ENCODE data around the gene PAPSS1.

The PAPSS1 gene

GRCh38 chr4:107589269-107589668 lies 130.8 kb downstream of the PAPSS1 start:
- Histone ChIP-seq H2AFZ (ENCODE audit: insufficient read depth, low read length, poor library complexity) (no peak overlapping the region), H4K91ac (ENCODE audit: low read depth, low read length) (no peak overlapping the region), H4K12ac (ENCODE audit: low read depth, low read length) (no peak overlapping the region), H3K9ac (ENCODE audit: low read length) (no peak overlapping the region), H3K14ac (ENCODE audit: low read length) (no peak overlapping the region), H3K27ac (ENCODE audit: low read depth, low read length) (no peak overlapping the region), H4K8ac (ENCODE audit: low read depth, low read length) (no peak overlapping the region), H3K4me2 (ENCODE audit: low read length) (no peak overlapping the region), H3K18ac (ENCODE audit: low read length) (no peak overlapping the region), H3K27me3 (ENCODE audit: insufficient read depth, low read length) (no peaks in the 10 kb centered on the region), H2BK5ac (ENCODE audit: low read depth, low read length, poor library complexity) (no peak overlapping the region), H3K79me1 (ENCODE audit: low read length) (no peaks in the 10 kb centered on the region), H3K4ac (ENCODE audit: low read depth, low read length) (no peak overlapping the region), H2AK5ac (ENCODE audit: low read length) (no peak overlapping the region), H3K79me2 (ENCODE audit: control insufficient read depth, insufficient read depth, low read length, poor library complexity) (no peaks in the 10 kb centered on the region), H3K9me3 (ENCODE audit: insufficient read depth, low read depth, low read length) (peaks cover 6% of the 10 kb centered on the region), H2BK12ac (ENCODE audit: low read length) (no peak overlapping the region), H3K4me3 (ENCODE audit: low read depth, low read length) (no peak overlapping the region), H2BK120ac (ENCODE audit: insufficient read depth, low read length, poor library complexity) (no peak overlapping the region), H3K4me1 (ENCODE audit: control insufficient read depth in 1 of 2, insufficient read depth in 2 of 2, low read length in 2 of 2) (no peaks in the 10 kb centered on the region), H3K23ac (ENCODE audit: low read length) (no peak overlapping the region), H3K36me3 (ENCODE audit: control insufficient read depth in 1 of 2, insufficient read depth in 2 of 2, low read length in 2 of 2) (peaks cover 3% of the 10 kb centered on the region in 2 experiments)
- DNase-seq = no peak

- Histone ChIP-seq H3K9ac (ENCODE audit: low read length) (no peak overlapping the region), H2AK5ac (ENCODE audit: low read length) (no peak overlapping the region), H3K27me3 (ENCODE audit: insufficient read depth, low read length) (no peaks in the 10 kb centered on the region), H3K23ac (ENCODE audit: low read length) (no peak overlapping the region), H2AFZ (ENCODE audit: insufficient read depth, low read length, poor library complexity) (no peak overlapping the region), H4K91ac (ENCODE audit: low read depth, low read length) (no peak overlapping the region), H3K4me3 (ENCODE audit: low read depth, low read length) (no peak overlapping the region), H3K27ac (ENCODE audit: low read depth, low read length) (no peak overlapping the region), H3K9me3 (ENCODE audit: insufficient read depth, low read depth, low read length) (peaks cover 6% of the 10 kb centered on the region), H3K79me1 (ENCODE audit: low read length) (no peaks in the 10 kb centered on the region), H2BK5ac (ENCODE audit: low read depth, low read length, poor library complexity) (no peak overlapping the region), H3K4me2 (ENCODE audit: low read length) (no peak overlapping the region), H3K79me2 (ENCODE audit: control insufficient read depth, insufficient read depth, low read length, poor library complexity) (no peaks in the 10 kb centered on the region), H3K4me1 (ENCODE audit: control insufficient read depth in 1 of 2, insufficient read depth in 2 of 2, low read length in 2 of 2) (no peaks in the 10 kb centered on the region), H3K4ac (ENCODE audit: low read depth, low read length) (no peak overlapping the region), H3K18ac (ENCODE audit: low read length) (no peak overlapping the region), H2BK120ac (ENCODE audit: insufficient read depth, low read length, poor library complexity) (no peak overlapping the region), H4K12ac (ENCODE audit: low read depth, low read length) (no peak overlapping the region), H2BK12ac (ENCODE audit: low read length) (no peak overlapping the region), H3K36me3 (ENCODE audit: control insufficient read depth in 1 of 2, insufficient read depth in 2 of 2, low read length in 2 of 2) (peaks cover 3% of the 10 kb centered on the region in 2 experiments), H4K8ac (ENCODE audit: low read depth, low read length) (no peak overlapping the region), H3K14ac (ENCODE audit: low read length) (no peak overlapping the region)
- WGBS (ENCODE audit: extremely low coverage, insufficient coverage, insufficient read length) = no CpG with 5 or more reads among the region's 4 CpGs
- no peak for DNase-seq
Measured at GRCh38 chr4:107586371-107586770, 133.7 kb downstream of the PAPSS1 start.

- H3K18ac ChIP-seq (ENCODE audit: low read length) = no peak overlapping the region
- H2AFZ ChIP-seq (ENCODE audit: insufficient read depth, low read length, poor library complexity) = no peak overlapping the region
- no peaks in the 10 kb centered on the region for H3K79me1 ChIP-seq (ENCODE audit: low read length)
- H4K8ac ChIP-seq (ENCODE audit: low read depth, low read length) = no peak overlapping the region
- H4K12ac ChIP-seq (ENCODE audit: low read depth, low read length) = no peak overlapping the region
- no peak overlapping the region for H3K4me2 ChIP-seq (ENCODE audit: low read length)
- H4K91ac ChIP-seq (ENCODE audit: low read depth, low read length) = no peak overlapping the region
- no peak overlapping the region for H2BK120ac ChIP-seq (ENCODE audit: insufficient read depth, low read length, poor library complexity)
- H3K27ac ChIP-seq (ENCODE audit: low read depth, low read length) = no peak overlapping the region
- H3K27me3 ChIP-seq (ENCODE audit: insufficient read depth, low read length) = no peaks in the 10 kb centered on the region
- no peak overlapping the region for H2BK5ac ChIP-seq (ENCODE audit: low read depth, low read length, poor library complexity)
- no CpG with 5 or more reads among the region's 13 CpGs for WGBS (ENCODE audit: extremely low coverage, insufficient coverage, insufficient read length)
- no peaks in the 10 kb centered on the region for H3K4me1 ChIP-seq (ENCODE audit: control insufficient read depth in 1 of 2, insufficient read depth in 2 of 2, low read length in 2 of 2)
- no peak overlapping the region for H3K4ac ChIP-seq (ENCODE audit: low read depth, low read length)
- H3K9ac ChIP-seq (ENCODE audit: low read length) = no peak overlapping the region
- H2AK5ac ChIP-seq (ENCODE audit: low read length) = no peak overlapping the region
- no peaks in the 10 kb centered on the region for H3K36me3 ChIP-seq (ENCODE audit: control insufficient read depth in 1 of 2, insufficient read depth in 2 of 2, low read length in 2 of 2)
- peak; percentile 4 to 38 for DNase-seq
- H2BK12ac ChIP-seq (ENCODE audit: low read length) = no peak overlapping the region
- H3K23ac ChIP-seq (ENCODE audit: low read length) = no peak overlapping the region
- H3K14ac ChIP-seq (ENCODE audit: low read length) = no peak overlapping the region
- H3K79me2 ChIP-seq (ENCODE audit: control insufficient read depth, insufficient read depth, low read length, poor library complexity) = no peaks in the 10 kb centered on the region
- H3K4me3 ChIP-seq (ENCODE audit: low read depth, low read length) = no peak overlapping the region
- no peaks in the 10 kb centered on the region for H3K9me3 ChIP-seq (ENCODE audit: insufficient read depth, low read depth, low read length)
Measured at GRCh38 chr4:107579099-107579498, 140.9 kb downstream of the PAPSS1 start.

GRCh38 chr4:107578321-107578720 lies 141.7 kb downstream of the PAPSS1 start:
- Histone ChIP-seq H3K79me1 (ENCODE audit: low read length) (no peaks in the 10 kb centered on the region), H3K4me3 (ENCODE audit: low read depth, low read length) (no peak overlapping the region), H4K12ac (ENCODE audit: low read depth, low read length) (no peak overlapping the region), H3K23ac (ENCODE audit: low read length) (no peak overlapping the region), H2AFZ (ENCODE audit: insufficient read depth, low read length, poor library complexity) (no peak overlapping the region), H3K18ac (ENCODE audit: low read length) (no peak overlapping the region), H3K4ac (ENCODE audit: low read depth, low read length) (no peak overlapping the region), H4K91ac (ENCODE audit: low read depth, low read length) (no peak overlapping the region), H2BK12ac (ENCODE audit: low read length) (no peak overlapping the region), H3K36me3 (ENCODE audit: control insufficient read depth in 1 of 2, insufficient read depth in 2 of 2, low read length in 2 of 2) (no peaks in the 10 kb centered on the region), H3K27me3 (ENCODE audit: insufficient read depth, low read length) (no peaks in the 10 kb centered on the region), H3K4me1 (ENCODE audit: control insufficient read depth in 1 of 2, insufficient read depth in 2 of 2, low read length in 2 of 2) (no peaks in the 10 kb centered on the region), H3K27ac (ENCODE audit: low read depth, low read length) (no peak overlapping the region), H2AK5ac (ENCODE audit: low read length) (no peak overlapping the region), H3K79me2 (ENCODE audit: control insufficient read depth, insufficient read depth, low read length, poor library complexity) (no peaks in the 10 kb centered on the region), H3K4me2 (ENCODE audit: low read length) (no peak overlapping the region), H2BK120ac (ENCODE audit: insufficient read depth, low read length, poor library complexity) (no peak overlapping the region), H3K9ac (ENCODE audit: low read length) (no peak overlapping the region), H2BK5ac (ENCODE audit: low read depth, low read length, poor library complexity) (no peak overlapping the region), H3K9me3 (ENCODE audit: insufficient read depth, low read depth, low read length) (no peaks in the 10 kb centered on the region), H4K8ac (ENCODE audit: low read depth, low read length) (no peak overlapping the region), H3K14ac (ENCODE audit: low read length) (no peak overlapping the region)
- no CpG with 5 or more reads among the region's 2 CpGs for WGBS (ENCODE audit: extremely low coverage, insufficient coverage, insufficient read length)
- no peak for DNase-seq
